Ammon's horn (tissue), 1 donor: ENCODE data around the gene RNF13.
"Not testable (repeated sequence)": the region's sequence is repeated elsewhere in the genome, so short reads cannot be mapped to it uniquely, and the experiment has no call there.

ENCODE experiments used
- DNase-seq: peaks from one replicate; pipeline ENCODE4 v3.0.0-alpha.2; 2016; ENCODE audit warnings: low spot score

The RNF13 gene

GRCh38 chr3:149839896-149840295 lies 26.9 kb downstream of the RNF13 start:
- no peak for DNase-seq

GRCh38 chr3:149843502-149843901 lies 30.5 kb downstream of the RNF13 start:
- no peak for DNase-seq

GRCh38 chr3:149844091-149844490 lies 31.1 kb downstream of the RNF13 start:
- no peak for DNase-seq

GRCh38 chr3:149845570-149846244 lies 32.7 kb downstream of the RNF13 start:
- no peak for DNase-seq

GRCh38 chr3:149848238-149848637 lies 35.2 kb downstream of the RNF13 start:
- no peak for DNase-seq

- DNase-seq: no peak
Measured at GRCh38 chr3:149848688-149849087, 35.7 kb downstream of the RNF13 start.

GRCh38 chr3:149850787-149851584 lies 38.0 kb downstream of the RNF13 start:
- no peak for DNase-seq

GRCh38 chr3:149858911-149859310 lies 45.9 kb downstream of the RNF13 start:
- DNase-seq: no peak

- DNase-seq: no peak
Measured at GRCh38 chr3:149860881-149861280, 47.9 kb downstream of the RNF13 start.

GRCh38 chr3:149867563-149867962 lies 54.5 kb downstream of the RNF13 start:
- DNase-seq: no peak

- no peak for DNase-seq
Measured at GRCh38 chr3:149871855-149872254, 58.8 kb downstream of the RNF13 start.

GRCh38 chr3:149872589-149872988 lies 59.6 kb downstream of the RNF13 start:
- DNase-seq: no peak

- no peak for DNase-seq
Measured at GRCh38 chr3:149877668-149878067, 64.7 kb downstream of the RNF13 start.

- peak; percentile 77 for DNase-seq
Measured at GRCh38 chr3:149879872-149880271, 66.9 kb downstream of the RNF13 start.

GRCh38 chr3:149881879-149882278 lies 68.9 kb downstream of the RNF13 start:
- DNase-seq: no peak

GRCh38 chr3:149883134-149883533 lies 70.1 kb downstream of the RNF13 start:
- DNase-seq: no peak

GRCh38 chr3:149883860-149884259 lies 70.8 kb downstream of the RNF13 start:
- not testable (repeated sequence) for DNase-seq

GRCh38 chr3:149884848-149885247 lies 71.8 kb downstream of the RNF13 start:
- not testable (repeated sequence) for DNase-seq

GRCh38 chr3:149886957-149887356 lies 73.9 kb downstream of the RNF13 start:
- DNase-seq: no peak

GRCh38 chr3:149891621-149892020 lies 78.6 kb downstream of the RNF13 start:
- no peak for DNase-seq

- DNase-seq: no peak
Measured at GRCh38 chr3:149892371-149892770, 79.4 kb downstream of the RNF13 start.

- DNase-seq: no peak
Measured at GRCh38 chr3:149894205-149894604, 81.2 kb downstream of the RNF13 start.

GRCh38 chr3:149895339-149895738 lies 82.3 kb downstream of the RNF13 start:
- no peak for DNase-seq

- no peak for DNase-seq
Measured at GRCh38 chr3:149895769-149896168, 82.8 kb downstream of the RNF13 start.
